H9 (cell line): ENCODE measurements around the gene BRF1. TPM values are rescaled to one million over a fixed set of nuclear protein-coding genes. Genes with fewer than 3 reads are reported as not detected.

Experiments used
- DNase-seq: peaks from one replicate; pipeline ENCODE4 v3.0.0-alpha.2; 2017
- H2AFZ ChIP-seq: one replicate; pipeline ENCODE4 v1.6.1; 2013; ENCODE audit warnings: mild to moderate bottlenecking, low read length, control low read depth, moderate library complexity
- H2AK5ac ChIP-seq: 2 replicates; pipeline ENCODE4 v1.6.1; 2013; ENCODE audit warnings: low read length, control low read depth, mixed read lengths; ENCODE audit not compliant: insufficient read length
- H2BK120ac ChIP-seq: one replicate; pipeline ENCODE4 v1.6.1; 2013; ENCODE audit warnings: low read depth, mild to moderate bottlenecking, low read length, control low read depth, inconsistent platforms; ENCODE audit not compliant: poor library complexity, severe bottlenecking
- H2BK12ac ChIP-seq: 2 replicates; pipeline ENCODE4 v1.6.1; 2013; ENCODE audit warnings: low read length, control low read depth, mixed read lengths, low read depth; ENCODE audit not compliant: insufficient read length
- H2BK15ac ChIP-seq: 2 replicates; pipeline ENCODE4 v1.6.1; 2013; ENCODE audit warnings: low read depth, low read length, control low read depth
- H2BK20ac ChIP-seq: one replicate; pipeline ENCODE4 v1.6.1; 2013; ENCODE audit warnings: low read depth, mild to moderate bottlenecking, low read length, control low read depth, inconsistent platforms; ENCODE audit not compliant: poor library complexity, severe bottlenecking
- H2BK5ac ChIP-seq: 2 replicates; pipeline ENCODE4 v1.6.1; 2013; ENCODE audit warnings: low read length, control low read depth, mixed read lengths; ENCODE audit not compliant: insufficient read length
- H3K14ac ChIP-seq: 2 replicates; pipeline ENCODE4 v1.6.1; 2013; ENCODE audit warnings: low read length, control low read depth; ENCODE audit not compliant: insufficient read depth
- H3K18ac ChIP-seq: 2 replicates; pipeline ENCODE4 v1.6.1; 2013; ENCODE audit warnings: low read depth, mild to moderate bottlenecking, mixed read lengths, low read length, control low read depth; ENCODE audit not compliant: insufficient read length
- H3K23ac ChIP-seq: 2 replicates; pipeline ENCODE4 v1.6.1; 2013; ENCODE audit warnings: low read length, control low read depth, mixed read lengths, low read depth; ENCODE audit not compliant: insufficient read length
- H3K23me2 ChIP-seq: 2 replicates; pipeline ENCODE4 v1.6.1; 2013; ENCODE audit warnings: low read depth, mild to moderate bottlenecking, mixed read lengths, low read length, control low read depth; ENCODE audit not compliant: insufficient read length, poor library complexity, severe bottlenecking
- H3K27ac ChIP-seq: 2 replicates; pipeline ENCODE4 v1.5.1; 2013; ENCODE audit warnings: low read length, control low read depth, mixed read lengths, low read depth; ENCODE audit not compliant: insufficient read length
- H3K27me3 ChIP-seq: 2 replicates; pipeline ENCODE4 v1.6.1; 2013; ENCODE audit warnings: low read length, control low read depth, inconsistent platforms; ENCODE audit not compliant: insufficient read depth
- H3K4ac ChIP-seq: 2 replicates; pipeline ENCODE4 v1.6.1; 2013; ENCODE audit warnings: low read depth, mild to moderate bottlenecking, control low read depth, inconsistent platforms, low read length, moderate library complexity
- H3K4me1 ChIP-seq: 2 replicates; pipeline ENCODE4 v1.6.1; 2013; ENCODE audit warnings: low read length, control low read depth, inconsistent platforms; ENCODE audit not compliant: insufficient read depth
- H3K4me2 ChIP-seq: 2 replicates; pipeline ENCODE4 v1.6.1; 2013; ENCODE audit warnings: low read length, control low read depth, mixed read lengths; ENCODE audit not compliant: insufficient read length, insufficient read depth
- H3K56ac ChIP-seq: 2 replicates; pipeline ENCODE4 v1.6.1; 2013; ENCODE audit warnings: low read depth, mild to moderate bottlenecking, mixed read lengths, low read length, control low read depth; ENCODE audit not compliant: insufficient read length
- H3K79me1 ChIP-seq: 2 replicates; pipeline ENCODE4 v1.6.1; 2013; ENCODE audit warnings: low read depth, mild to moderate bottlenecking, moderate library complexity, low read length, control low read depth, inconsistent platforms; ENCODE audit not compliant: insufficient read depth, poor library complexity, severe bottlenecking
- H3K79me2 ChIP-seq: 2 replicates; pipeline ENCODE4 v1.6.1; 2013; ENCODE audit warnings: low read length, control low read depth, inconsistent platforms; ENCODE audit not compliant: insufficient read depth
- H3K9ac ChIP-seq: 2 replicates; pipeline ENCODE4 v1.6.1; 2013; ENCODE audit warnings: low read length, control low read depth, mixed read lengths; ENCODE audit not compliant: insufficient read length; ENCODE audit errors: extremely low read depth
- H3K9me3 ChIP-seq: one replicate; pipeline ENCODE4 v1.6.1; 2013; ENCODE audit warnings: low read depth, low read length, inconsistent platforms; ENCODE audit not compliant: control insufficient read depth
- H3T11ph ChIP-seq: one replicate; pipeline ENCODE4 v1.6.1; 2013; ENCODE audit warnings: mild to moderate bottlenecking, low read length, control low read depth, inconsistent platforms
- H4K20me1 ChIP-seq: one replicate; pipeline ENCODE4 v1.6.1; 2013; ENCODE audit not compliant: control insufficient read depth, insufficient read length, insufficient read depth
- H4K5ac ChIP-seq: 2 replicates; pipeline ENCODE4 v1.6.1; 2013; ENCODE audit warnings: low read depth, mild to moderate bottlenecking, mixed read lengths, low read length, control low read depth; ENCODE audit not compliant: insufficient read length
- H4K8ac ChIP-seq: replicated peaks from 2 replicates; pipeline ENCODE4 v1.6.1; 2013; ENCODE audit warnings: low read length, control low read depth, mixed read lengths, low read depth; ENCODE audit not compliant: insufficient read length
- H4K91ac ChIP-seq: 2 replicates; pipeline ENCODE4 v1.6.1; 2013; ENCODE audit warnings: low read depth, mild to moderate bottlenecking, moderate library complexity, mixed read lengths, low read length, control low read depth; ENCODE audit not compliant: insufficient read length
- H3K27ac Mint-ChIP-seq, 3 experiments: 2 replicates in 2 of 3; 3 replicates in 1 of 3; pipeline ENCODE4 v1.8.0; 2020 to 2021; ENCODE audit warnings: mixed read lengths in 3 of 3, mild to moderate bottlenecking in 1 of 3, moderate library complexity in 1 of 3
- H3K27me3 Mint-ChIP-seq: 2 replicates; pipeline ENCODE4 v1.8.0; 2021; ENCODE audit warnings: low read depth, mild to moderate bottlenecking, moderate library complexity, mixed read lengths
- H3K36me3 Mint-ChIP-seq, 3 experiments: 2 replicates in 2 of 3; 3 replicates in 1 of 3; pipeline ENCODE4 v1.8.0; 2020 to 2021; ENCODE audit warnings: low read depth in 3 of 3, mixed read lengths in 3 of 3; ENCODE audit not compliant: insufficient read depth in 1 of 3
- H3K4me1 Mint-ChIP-seq, 2 experiments: 2 replicates each; pipeline ENCODE4 v1.8.0; 2020; ENCODE audit warnings: mixed read lengths in 2 of 2
- H3K4me3 Mint-ChIP-seq, 2 experiments: 2 replicates in 1 of 2; 3 replicates in 1 of 2; pipeline ENCODE4 v1.8.0; 2020 to 2021; ENCODE audit warnings: mild to moderate bottlenecking in 2 of 2, mixed read lengths in 2 of 2, moderate library complexity in 1 of 2
- H3K9me3 Mint-ChIP-seq, 2 experiments: 2 replicates in 1 of 2; 3 replicates in 1 of 2; pipeline ENCODE4 v1.8.0; 2020; ENCODE audit warnings: mild to moderate bottlenecking in 2 of 2, mixed read lengths in 2 of 2, moderate library complexity in 1 of 2
- CTCF ChIP-seq: fragments of 200-600 bp; sonication (generic); conservative IDR thresholded peaks from 3 replicates; pipeline ENCODE4 v1.8.0; 2021; ENCODE audit warnings: antibody characterized with exemption, mild to moderate bottlenecking
- WGBS: extraction: QIAGEN DNeasy Blood & Tissue Kit; methylation state at CpG from one replicate; pipeline ENCODE4 v1.1.7; 2013; ENCODE audit warnings: missing lambda C conversion rate, low lambda C conversion rate, mixed read lengths; ENCODE audit not compliant: insufficient read length; ENCODE audit errors: extremely low coverage; 5-methylcytosine and 5-hydroxymethylcytosine counted together
- total RNA-seq: library from RNA; stranded (reverse); gene quantifications from 2 replicates; pipeline ENCODE4 v1.2.1, GENCODE V29; 2021

The BRF1 gene
- total RNA-seq, 1 experiment from 2014 or later = 28.3 TPM

- Histone ChIP-seq H3T11ph (no peak overlapping the region), H3K79me1 (no peaks in the 10 kb centered on the region), H2BK5ac (no peak overlapping the region), H3K18ac (no peak overlapping the region), H3K27ac (no peak overlapping the region), H4K20me1 (no peaks in the 10 kb centered on the region), H2BK20ac (no peak overlapping the region), H3K14ac (no peak overlapping the region), H3K9me3 (no peaks in the 10 kb centered on the region), H2AK5ac (no peak overlapping the region), H2BK12ac (no peak overlapping the region), H2AFZ (no peak overlapping the region), H3K27me3 (no peaks in the 10 kb centered on the region; the same call in 1 of the 2 replicates), H3K56ac (no peak overlapping the region), H3K23ac (no peak overlapping the region), H3K23me2 (no peaks in the 10 kb centered on the region), H3K4me2 (no peak overlapping the region), H4K8ac (no peak overlapping the region), H4K5ac (no peak overlapping the region), H3K4ac (no peak overlapping the region), H2BK15ac (no peak overlapping the region), H2BK120ac (no peak overlapping the region), H3K79me2 (no peaks in the 10 kb centered on the region), H4K91ac (no peak overlapping the region), H3K9ac (no peak overlapping the region), H3K4me1 (no peaks in the 10 kb centered on the region; the same call in 1 of the 2 replicates)
- TF ChIP-seq CTCF = no peak
- no peak for DNase-seq
- WGBS = no CpG with 5 or more reads among the region's 17 CpGs
- Mint-ChIP-seq H3K36me3 (no peaks in the 10 kb centered on the region), H3K4me1 (peaks cover 20 to 24% of the 10 kb centered on the region in 2 experiments), H3K4me3 (peak overlapping the region in 1 of 2 experiments; percentile 6; a peak in 1 of 5 replicates), H3K27ac (no peak overlapping the region), H3K9me3 (no peaks in the 10 kb centered on the region), H3K27me3 (peaks cover 44% of the 10 kb centered on the region)
These were observed 106.7 kb downstream of the BRF1 start for GRCh38 chr14:105193916-105194782.
